Panc1 (cell line): ENCODE results near the gene RFC1. TPM values are rescaled to one million over a fixed set of nuclear protein-coding genes. Genes with fewer than 3 reads are reported as not detected.
"Not testable (repeated sequence)": the region's sequence is repeated elsewhere in the genome, so short reads cannot be mapped to it uniquely, and the experiment has no call there.

Experiments used
- ATAC-seq: fragments of 200-7000 bp; cut with Tn5 transposase; 2 replicates; pipeline ENCODE4 v1.9.1; 2020; ENCODE audit warnings: mild to moderate bottlenecking, moderate library complexity
- BruUV-seq: library from RNA; stranded (reverse); fragments of 400-500 nt; replicated peaks from 2 replicates; lab custom pipeline; 2021; lab: Mats Ljungman, UMichigan
- CTCF ChIA-PET: fragments of 300-600 bp; sonication (Branson Sonifier 250); formaldehyde crosslinking; loops from one replicate; lab custom pipeline; 2022; ENCODE audit warnings: antibody characterized with exemption; lab: Charles Lee
- POLR2A ChIA-PET: fragments of 300-600 bp; sonication (Branson Sonifier 250); formaldehyde crosslinking; loops from one replicate; lab custom pipeline; 2022; ENCODE audit warnings: antibody characterized with exemption; lab: Charles Lee
- DNase-seq: peaks from one replicate; pipeline ENCODE4 v3.0.0-alpha.2; 2010; ENCODE audit warnings: low read depth, low spot score
- H3K27ac ChIP-seq: 2 replicates; pipeline ENCODE4 v1.5.1; 2011; ENCODE audit warnings: mild to moderate bottlenecking, low read length, inconsistent platforms
- H3K27me3 ChIP-seq: fragments of 200-500 bp; sonication (Bioruptor generic); 2 replicates; pipeline ENCODE4 v1.6.0; 2014; ENCODE audit warnings: low read length, inconsistent platforms; ENCODE audit not compliant: control insufficient read depth, insufficient read depth
- H3K36me3 ChIP-seq: fragments of 200-500 bp; sonication (Bioruptor generic); 2 replicates; pipeline ENCODE4 v1.5.1; 2014; ENCODE audit warnings: inconsistent platforms, mild to moderate bottlenecking, low read length, moderate library complexity; ENCODE audit not compliant: control insufficient read depth, insufficient read depth
- H3K4me1 ChIP-seq: 2 replicates; pipeline ENCODE4 v1.5.1; 2011; ENCODE audit warnings: inconsistent platforms, mild to moderate bottlenecking, low read length, moderate library complexity; ENCODE audit not compliant: control insufficient read depth, insufficient read depth
- H3K4me3 ChIP-seq, 2 experiments: 2 replicates each; pipeline ENCODE4 v1.5.1; 2011 to 2012; ENCODE audit warnings: low read depth in 2 of 2, low read length in 2 of 2, mild to moderate bottlenecking in 2 of 2, inconsistent platforms in 1 of 2, moderate library complexity in 1 of 2
- H3K9me3 ChIP-seq: fragments of 200-500 bp; sonication (Bioruptor generic); 2 replicates; pipeline ENCODE4 v1.5.1; 2014; ENCODE audit warnings: low read depth, mild to moderate bottlenecking, inconsistent platforms, low read length, moderate library complexity; ENCODE audit not compliant: control insufficient read depth, insufficient read depth
- POLR2AphosphoS5 ChIP-seq: IDR thresholded peaks from 2 replicates; pipeline ENCODE4 v1.6.1; 2012; ENCODE audit warnings: mild to moderate bottlenecking, low read depth, low read length, moderate library complexity
- SIN3A ChIP-seq: IDR thresholded peaks from 2 replicates; pipeline ENCODE4 v1.6.1; 2012; ENCODE audit warnings: low read depth, mild to moderate bottlenecking, low read length, moderate library complexity, borderline replicate concordance; ENCODE audit not compliant: insufficient read depth
- TCF7L2 ChIP-seq: IDR thresholded peaks from 2 replicates; pipeline ENCODE4 v1.6.1; 2011; ENCODE audit warnings: mild to moderate bottlenecking, low read depth, low read length, inconsistent platforms
- in situ Hi-C: cut with HindIII; loops from 2 replicates; pipeline ENCODE4 v1.10.0; 2016; ENCODE audit warnings: low sequenced_read_pairs, low pct_unique_long_range_greater_than_20kb
- intact Hi-C: fragments of 100-400 bp; cut with micrococcal nuclease; formaldehyde crosslinking; loops from one replicate; pipeline ENCODE4 v1.10.0; 2022; ENCODE audit not compliant: unreplicated experiment
- total RNA-seq: library from RNA; stranded (reverse); gene quantifications from one replicate; pipeline ENCODE4 v1.2.1, GENCODE V29; 2021; ENCODE audit not compliant: unreplicated experiment
- TF ChIP-seq, protein P1 (sequence below): fragments of 450-650 bp; IDR thresholded peaks from 2 replicates; pipeline ENCODE4 v1.5.1; 2017; ENCODE audit warnings: mild to moderate bottlenecking
- TF ChIP-seq, protein P2 (sequence below), 2 experiments: IDR thresholded peaks; 2 replicates each; pipeline ENCODE4 v1.6.1; 2011 to 2012; ENCODE audit warnings: low read depth in 2 of 2, control low read depth in 1 of 2, low read length in 1 of 2, mild to moderate bottlenecking in 1 of 2, moderate library complexity in 1 of 2; ENCODE audit not compliant: insufficient read depth in 1 of 2

The RFC1 gene
- total RNA-seq, 1 experiment from 2014 or later, result 34.4 TPM

DNA sequence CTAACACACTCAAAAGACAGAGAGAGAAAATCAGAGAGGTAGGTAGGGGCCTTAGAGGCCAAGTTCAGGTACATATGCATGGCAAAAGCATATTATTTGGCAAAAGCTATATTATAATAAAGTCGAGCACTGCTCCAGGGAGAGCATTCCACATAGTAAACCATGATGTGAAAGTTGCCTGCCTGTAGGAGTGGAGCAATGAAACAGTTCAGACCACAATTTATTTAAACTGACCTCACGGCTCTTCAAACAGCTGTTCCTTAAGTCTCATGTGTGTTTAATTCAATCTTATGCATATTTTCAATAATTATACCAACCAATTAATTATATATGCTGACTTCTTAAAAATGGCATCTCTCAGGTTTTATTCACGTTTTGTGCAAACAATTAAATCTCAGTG is 3.3 kb downstream of the RFC1 start:
- H3K27ac ChIP-seq, result no peak overlapping the region
- TF ChIP-seq SIN3A (no peak), POLR2AphosphoS5 (no peak), TCF7L2 (no peak)
- TF ChIP-seq, protein P1, sequence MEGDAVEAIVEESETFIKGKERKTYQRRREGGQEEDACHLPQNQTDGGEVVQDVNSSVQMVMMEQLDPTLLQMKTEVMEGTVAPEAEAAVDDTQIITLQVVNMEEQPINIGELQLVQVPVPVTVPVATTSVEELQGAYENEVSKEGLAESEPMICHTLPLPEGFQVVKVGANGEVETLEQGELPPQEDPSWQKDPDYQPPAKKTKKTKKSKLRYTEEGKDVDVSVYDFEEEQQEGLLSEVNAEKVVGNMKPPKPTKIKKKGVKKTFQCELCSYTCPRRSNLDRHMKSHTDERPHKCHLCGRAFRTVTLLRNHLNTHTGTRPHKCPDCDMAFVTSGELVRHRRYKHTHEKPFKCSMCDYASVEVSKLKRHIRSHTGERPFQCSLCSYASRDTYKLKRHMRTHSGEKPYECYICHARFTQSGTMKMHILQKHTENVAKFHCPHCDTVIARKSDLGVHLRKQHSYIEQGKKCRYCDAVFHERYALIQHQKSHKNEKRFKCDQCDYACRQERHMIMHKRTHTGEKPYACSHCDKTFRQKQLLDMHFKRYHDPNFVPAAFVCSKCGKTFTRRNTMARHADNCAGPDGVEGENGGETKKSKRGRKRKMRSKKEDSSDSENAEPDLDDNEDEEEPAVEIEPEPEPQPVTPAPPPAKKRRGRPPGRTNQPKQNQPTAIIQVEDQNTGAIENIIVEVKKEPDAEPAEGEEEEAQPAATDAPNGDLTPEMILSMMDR, result no peak
- TF ChIP-seq, protein P2, sequence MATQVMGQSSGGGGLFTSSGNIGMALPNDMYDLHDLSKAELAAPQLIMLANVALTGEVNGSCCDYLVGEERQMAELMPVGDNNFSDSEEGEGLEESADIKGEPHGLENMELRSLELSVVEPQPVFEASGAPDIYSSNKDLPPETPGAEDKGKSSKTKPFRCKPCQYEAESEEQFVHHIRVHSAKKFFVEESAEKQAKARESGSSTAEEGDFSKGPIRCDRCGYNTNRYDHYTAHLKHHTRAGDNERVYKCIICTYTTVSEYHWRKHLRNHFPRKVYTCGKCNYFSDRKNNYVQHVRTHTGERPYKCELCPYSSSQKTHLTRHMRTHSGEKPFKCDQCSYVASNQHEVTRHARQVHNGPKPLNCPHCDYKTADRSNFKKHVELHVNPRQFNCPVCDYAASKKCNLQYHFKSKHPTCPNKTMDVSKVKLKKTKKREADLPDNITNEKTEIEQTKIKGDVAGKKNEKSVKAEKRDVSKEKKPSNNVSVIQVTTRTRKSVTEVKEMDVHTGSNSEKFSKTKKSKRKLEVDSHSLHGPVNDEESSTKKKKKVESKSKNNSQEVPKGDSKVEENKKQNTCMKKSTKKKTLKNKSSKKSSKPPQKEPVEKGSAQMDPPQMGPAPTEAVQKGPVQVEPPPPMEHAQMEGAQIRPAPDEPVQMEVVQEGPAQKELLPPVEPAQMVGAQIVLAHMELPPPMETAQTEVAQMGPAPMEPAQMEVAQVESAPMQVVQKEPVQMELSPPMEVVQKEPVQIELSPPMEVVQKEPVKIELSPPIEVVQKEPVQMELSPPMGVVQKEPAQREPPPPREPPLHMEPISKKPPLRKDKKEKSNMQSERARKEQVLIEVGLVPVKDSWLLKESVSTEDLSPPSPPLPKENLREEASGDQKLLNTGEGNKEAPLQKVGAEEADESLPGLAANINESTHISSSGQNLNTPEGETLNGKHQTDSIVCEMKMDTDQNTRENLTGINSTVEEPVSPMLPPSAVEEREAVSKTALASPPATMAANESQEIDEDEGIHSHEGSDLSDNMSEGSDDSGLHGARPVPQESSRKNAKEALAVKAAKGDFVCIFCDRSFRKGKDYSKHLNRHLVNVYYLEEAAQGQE (IDR thresholded peaks at IDR 0.05; ENCODE audit: insufficient read depth in 1 of 2, low read depth in 2 of 2, low read length in 1 of 2), result no peak
- peaks cover 4% of the 10 kb centered on the region; the same call in 1 of the 2 replicates for H3K36me3 ChIP-seq
- CTCF ChIA-PET, result no interaction called here
- no peaks in the 10 kb centered on the region for H3K9me3 ChIP-seq
- no peak for ATAC-seq
- in situ Hi-C loops (no loop called here), intact Hi-C loops (no loop called here)
- no peak overlapping the region for H3K4me3 ChIP-seq
- no peaks in the 10 kb centered on the region for H3K27me3 ChIP-seq
- POLR2A ChIA-PET, result no interaction called here
- no TSS peak for BruUV-seq
- no peak for DNase-seq
- H3K4me1 ChIP-seq, result peaks cover 14% of the 10 kb centered on the region; the same call in 1 of the 2 replicates

DNA sequence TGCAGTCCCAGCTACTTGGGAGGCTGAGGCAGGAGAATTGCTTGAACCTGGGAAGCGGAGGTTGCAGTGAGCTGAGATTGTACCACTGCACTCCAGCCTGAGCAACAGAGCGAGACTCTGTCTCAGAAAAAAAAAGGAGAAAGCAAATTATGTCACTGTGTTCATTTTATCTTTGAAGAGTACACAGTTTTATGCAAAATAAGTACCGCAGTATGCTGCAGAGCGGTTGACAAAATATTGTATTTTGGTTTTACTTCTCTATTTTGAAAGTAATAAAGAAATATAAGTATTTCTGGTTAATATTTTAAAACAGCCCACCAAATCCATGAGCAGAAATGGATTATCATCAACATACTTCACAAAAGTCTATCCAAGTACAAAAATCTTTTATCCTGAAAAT is 5.6 kb downstream of the RFC1 start:
- H3K27ac ChIP-seq, H3K36me3 ChIP-seq, DNase-seq, in situ Hi-C loops, intact Hi-C loops, POLR2A ChIA-PET, CTCF ChIA-PET, H3K9me3 ChIP-seq, H3K4me3 ChIP-seq, ATAC-seq, H3K27me3 ChIP-seq, BruUV-seq: not testable (repeated sequence)
- H3K4me1 ChIP-seq, result peaks cover 14% of the 10 kb centered on the region; the same call in 1 of the 2 replicates

DNA sequence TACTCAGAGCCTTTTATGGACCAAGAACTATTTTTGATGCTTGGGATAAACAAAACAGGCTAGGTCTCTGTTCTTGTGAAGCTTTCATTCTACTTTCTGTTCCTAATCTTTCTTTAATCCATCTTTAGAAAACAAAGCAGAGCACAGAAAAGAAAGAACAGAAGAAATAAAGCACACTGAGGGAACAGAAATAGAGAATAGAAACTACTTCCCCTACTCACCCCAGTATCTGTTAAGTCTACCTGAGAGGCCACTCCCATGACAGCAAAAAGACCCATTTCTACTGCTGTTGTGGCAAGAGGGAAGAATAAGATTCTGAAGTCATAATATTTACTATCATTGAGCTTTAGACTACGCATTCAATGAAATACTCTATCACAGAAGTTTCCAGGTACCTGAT is 9.2 kb downstream of the RFC1 start:
- POLR2A ChIA-PET, result interaction anchor here (0.8 kb wide), 1 partner anchor 8 kb away, joined by 8 read pairs; no protein-coding TSS in a partner anchor
- no peak overlapping the region for H3K4me3 ChIP-seq
- CTCF ChIA-PET, result no interaction called here
- no peak for ATAC-seq
- intact Hi-C loops, result no loop called here
- in situ Hi-C loops, result no loop called here
- H3K27ac ChIP-seq, result no peak overlapping the region
- DNase-seq, result no peak
- no peak for TF ChIP-seq POLR2AphosphoS5
- TF ChIP-seq, protein P2 (IDR thresholded peaks at IDR 0.05; ENCODE audit: insufficient read depth in 1 of 2, low read depth in 2 of 2, low read length in 1 of 2), result no peak
- TF ChIP-seq, protein P1, result no peak
- no peak for TF ChIP-seq TCF7L2
- TF ChIP-seq SIN3A, result no peak
- H3K9me3 ChIP-seq, result no peaks in the 10 kb centered on the region
- H3K4me1 ChIP-seq, result peaks cover 9% of the 10 kb centered on the region; the same call in 1 of the 2 replicates
- H3K36me3 ChIP-seq, result no peaks in the 10 kb centered on the region
- no TSS peak for BruUV-seq
- H3K27me3 ChIP-seq, result no peaks in the 10 kb centered on the region
